ENCODE data around the gene NDUFB10.
"Not testable (repeated sequence)": the region's sequence is repeated elsewhere in the genome, so short reads cannot be mapped to it uniquely, and the experiment has no call there.

Gene NDUFB10

DNA sequence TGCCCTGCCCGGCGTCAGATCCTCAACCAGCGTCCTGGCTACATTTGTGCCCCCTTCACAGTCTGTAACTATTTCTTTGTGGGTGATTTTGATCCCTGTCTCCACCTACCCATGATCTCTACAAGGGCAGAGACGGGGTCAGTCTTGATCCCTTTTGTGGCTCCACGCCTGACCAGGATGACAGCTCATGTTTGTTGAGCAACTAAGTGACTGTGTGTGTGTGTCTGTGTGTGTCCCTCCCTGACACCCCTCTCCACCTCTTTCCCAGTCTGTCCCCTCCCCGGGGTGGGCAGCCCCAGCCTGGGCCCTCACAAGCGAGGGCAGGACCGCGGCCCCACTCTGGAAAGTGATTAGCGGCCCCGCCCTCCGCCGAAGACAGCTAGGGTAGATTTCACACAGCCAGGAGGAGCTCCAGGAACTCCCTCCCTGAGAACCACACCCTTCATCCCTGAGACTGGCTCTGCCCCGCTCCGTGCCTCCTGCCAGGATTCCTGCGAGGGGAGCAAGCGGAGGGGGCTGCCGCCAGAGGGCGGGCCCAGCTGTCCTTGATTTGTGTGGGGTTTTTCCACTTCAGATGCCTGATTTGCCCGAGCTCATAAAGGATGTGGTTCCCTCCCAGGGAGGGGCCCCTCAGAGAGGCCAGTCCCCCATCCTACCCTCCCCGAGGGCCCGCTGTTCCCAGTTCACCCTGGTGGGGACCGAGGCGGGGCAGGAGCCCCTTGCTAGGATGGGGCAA is 35.9 kb upstream of the NDUFB10 start:
- in situ Hi-C loops (cut with MboI; ENCODE audit: low sequenced_read_pairs), result no loop called here

DNA sequence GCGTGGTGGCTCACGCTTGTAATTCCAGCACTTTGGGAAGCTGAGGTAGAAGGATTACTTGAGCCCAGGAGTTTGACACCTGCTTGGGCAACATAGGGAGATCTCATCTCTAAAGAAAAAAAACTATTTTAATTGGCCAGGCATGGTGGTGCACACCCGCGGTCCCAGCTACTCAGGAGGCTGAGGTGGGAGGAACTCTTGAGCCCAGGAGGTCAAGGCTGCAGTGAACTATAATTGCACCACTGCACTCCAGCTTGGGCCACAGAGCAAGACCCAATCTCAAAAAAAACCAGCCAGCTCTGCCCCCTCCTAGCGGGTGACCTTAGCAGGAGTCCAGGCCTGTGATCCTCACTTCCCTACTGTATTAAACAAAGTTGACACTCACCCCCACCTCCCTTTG is 35.2 kb upstream of the NDUFB10 start:
- in situ Hi-C loops (cut with MboI; ENCODE audit: low sequenced_read_pairs), result no loop called here

DNA sequence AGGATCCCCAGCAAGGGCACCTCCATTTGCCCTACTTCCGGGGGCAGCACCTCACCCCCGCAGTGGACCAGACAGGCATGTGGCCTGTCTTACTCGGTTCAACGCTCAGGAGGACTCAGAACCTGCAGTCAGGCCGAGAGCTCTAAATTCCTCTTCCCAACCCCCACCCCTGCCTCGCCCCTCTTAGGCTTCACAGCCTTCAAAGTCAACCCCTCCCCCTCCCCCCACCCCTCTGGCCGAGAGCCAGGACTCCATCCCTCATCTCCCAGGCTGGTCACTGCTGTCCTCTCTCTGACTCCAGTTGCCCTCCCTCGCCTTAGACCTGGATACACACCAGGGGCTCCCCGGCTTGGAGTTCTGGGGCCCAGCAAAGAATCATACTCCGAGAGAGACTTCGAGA is 33.1 kb upstream of the NDUFB10 start:
- in situ Hi-C loops (cut with MboI; ENCODE audit: low sequenced_read_pairs), result no loop called here

DNA sequence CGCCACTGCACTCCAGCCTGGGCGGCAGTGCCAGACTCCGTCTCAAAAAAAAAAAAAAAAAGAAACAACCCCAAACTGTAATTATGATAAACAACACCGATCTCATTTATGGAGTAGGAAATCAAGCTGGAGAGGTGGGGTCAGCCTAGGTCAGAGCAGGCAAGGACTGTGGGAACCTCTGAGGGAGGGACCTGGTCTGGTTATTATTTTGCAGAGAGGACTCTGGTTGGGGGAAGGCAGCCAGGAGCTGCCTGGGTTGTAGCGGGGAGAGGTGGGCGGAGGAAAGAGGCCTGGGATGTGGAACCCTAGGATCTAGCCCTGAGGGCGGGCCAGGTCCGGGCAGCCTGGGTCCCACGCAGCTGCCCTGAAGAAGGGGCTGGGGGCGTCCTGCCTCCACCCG is 30.2 kb upstream of the NDUFB10 start:
- in situ Hi-C loops (cut with MboI; ENCODE audit: low sequenced_read_pairs), result no loop called here

DNA sequence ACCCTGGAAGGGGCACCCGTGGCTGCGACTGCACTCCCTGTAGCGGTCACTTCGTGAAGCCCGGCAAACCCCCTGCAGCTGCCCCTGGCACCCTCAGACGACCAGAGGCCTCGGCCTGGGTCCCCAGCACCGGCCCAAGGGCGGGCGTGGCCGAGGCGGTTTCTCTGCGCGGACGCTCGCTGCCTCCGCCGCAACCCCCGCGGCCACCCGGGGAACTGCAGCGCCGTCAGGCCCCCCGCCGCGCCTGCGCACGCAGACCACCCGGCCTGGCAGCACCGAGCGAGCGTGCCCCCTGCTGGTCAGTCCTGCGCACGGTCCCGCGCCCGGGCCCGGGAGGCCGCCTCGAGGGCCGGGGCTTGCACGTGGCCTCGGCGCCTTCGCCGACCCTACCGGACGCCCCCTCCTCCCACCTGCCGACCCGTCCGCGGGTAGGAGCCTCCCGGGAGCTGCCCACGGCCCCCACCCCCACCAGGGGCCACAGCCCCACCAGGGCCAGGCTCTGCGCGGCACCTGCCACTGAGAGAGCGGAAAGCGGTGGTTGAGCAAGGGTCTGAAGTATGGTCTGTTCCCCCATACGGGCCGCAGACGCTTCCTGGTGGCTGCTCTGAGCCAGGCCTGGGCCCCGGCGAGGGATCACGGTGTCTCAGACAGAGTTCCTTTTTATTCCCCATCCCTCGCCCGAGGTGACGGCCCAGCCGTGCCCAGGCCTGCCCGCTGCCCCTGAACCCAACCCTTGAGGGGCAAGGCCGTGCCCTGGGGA is 29.6 kb upstream of the NDUFB10 start:
- in situ Hi-C loops (cut with MboI; ENCODE audit: low sequenced_read_pairs), result no loop called here

DNA sequence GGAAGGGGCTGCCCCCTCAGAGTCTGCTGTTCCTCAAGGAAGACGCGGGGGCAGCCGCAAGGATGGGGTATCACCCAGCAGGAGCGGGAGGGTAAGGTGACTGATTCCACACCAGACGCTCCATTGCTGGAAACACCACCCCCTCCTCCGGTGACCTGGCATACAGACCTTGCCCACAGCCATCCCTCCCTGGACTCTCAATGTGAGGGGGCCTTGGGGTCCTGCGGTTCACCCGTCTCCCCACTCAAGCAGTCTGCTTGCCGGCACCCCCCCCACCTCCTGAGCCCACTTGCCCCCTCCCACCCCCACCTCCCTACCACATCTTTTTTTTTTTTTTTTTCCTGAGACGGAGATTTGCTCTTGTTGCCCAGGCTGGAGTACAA is 29.0 kb upstream of the NDUFB10 start:
- in situ Hi-C loops (cut with MboI; ENCODE audit: low sequenced_read_pairs), result no loop called here

DNA sequence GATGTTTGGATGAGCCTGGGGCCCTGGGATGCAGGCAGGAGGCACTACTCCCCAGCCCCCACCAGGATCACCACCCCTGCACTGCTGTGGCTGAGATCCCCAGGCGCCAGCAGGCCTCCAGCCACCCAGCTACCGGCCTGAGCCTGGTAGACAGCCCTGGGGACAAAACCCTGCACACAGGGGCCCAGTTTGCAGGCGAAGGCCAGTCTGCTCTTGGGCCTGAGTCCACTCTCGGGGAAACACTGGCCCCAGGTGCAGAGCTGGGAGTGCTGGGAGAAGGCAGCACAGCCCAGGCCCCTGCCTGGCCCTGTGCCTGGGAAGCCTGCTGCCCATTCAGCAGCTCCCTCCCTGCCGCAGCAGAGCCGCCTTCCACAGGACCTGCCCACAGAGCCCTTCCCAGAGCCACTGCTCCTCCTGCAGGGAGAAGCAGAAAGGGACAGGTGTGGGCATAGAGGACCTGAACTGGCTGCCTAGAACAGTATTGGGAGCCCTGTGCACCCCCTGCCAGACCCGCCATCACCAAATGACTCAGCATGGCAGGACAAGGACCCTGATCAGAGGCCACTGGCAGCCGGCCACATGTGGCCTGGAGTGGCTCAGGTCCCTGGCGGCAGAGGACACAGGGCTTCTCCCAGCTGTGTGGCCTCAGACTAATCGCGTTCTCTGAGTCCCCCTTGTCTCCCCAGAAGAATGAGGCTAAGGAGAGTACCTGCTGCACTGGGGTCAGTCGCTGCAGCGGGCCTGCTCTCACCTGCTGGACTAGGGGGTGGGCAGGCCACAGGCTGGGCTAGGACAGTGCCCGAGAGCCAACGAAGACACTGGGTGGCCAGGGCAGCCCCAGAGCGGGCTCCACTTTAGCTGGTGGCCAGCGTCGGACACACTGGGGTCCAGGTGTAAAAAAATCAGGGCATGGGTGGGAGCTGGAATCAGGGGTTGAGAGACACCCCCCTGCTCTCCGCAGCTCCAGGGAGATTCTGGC is 27.0 kb upstream of the NDUFB10 start:
- in situ Hi-C loops (cut with MboI; ENCODE audit: low sequenced_read_pairs), result no loop called here

DNA sequence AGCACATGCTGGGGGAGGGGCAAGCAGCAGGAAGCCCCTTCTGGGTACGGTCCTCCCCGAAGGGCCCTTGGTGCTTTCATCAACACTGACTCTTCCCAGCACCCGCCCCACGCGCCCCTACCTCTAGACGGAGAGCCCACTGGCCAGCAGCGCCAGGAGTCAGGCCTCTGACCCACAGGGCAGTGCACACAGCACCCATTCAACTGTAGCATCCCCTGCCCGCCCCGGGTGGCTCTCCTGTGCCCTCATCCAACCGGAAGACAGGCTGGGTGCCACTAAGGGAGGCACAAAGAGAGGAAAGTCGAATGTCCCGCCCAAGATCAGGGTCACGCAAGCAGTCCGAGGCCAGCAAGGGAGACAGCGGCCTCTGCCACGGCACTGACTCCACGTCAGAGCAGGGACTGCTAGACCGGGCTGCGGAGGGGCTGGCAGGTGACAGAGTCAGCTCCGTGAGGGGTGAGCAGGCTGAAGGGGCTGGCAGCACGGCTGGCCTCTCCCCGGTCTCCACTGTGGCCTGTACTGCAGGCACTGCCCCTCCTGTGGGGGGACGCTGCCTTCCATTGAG is 26.2 kb upstream of the NDUFB10 start:
- in situ Hi-C loops (cut with MboI; ENCODE audit: low sequenced_read_pairs), result no loop called here

DNA sequence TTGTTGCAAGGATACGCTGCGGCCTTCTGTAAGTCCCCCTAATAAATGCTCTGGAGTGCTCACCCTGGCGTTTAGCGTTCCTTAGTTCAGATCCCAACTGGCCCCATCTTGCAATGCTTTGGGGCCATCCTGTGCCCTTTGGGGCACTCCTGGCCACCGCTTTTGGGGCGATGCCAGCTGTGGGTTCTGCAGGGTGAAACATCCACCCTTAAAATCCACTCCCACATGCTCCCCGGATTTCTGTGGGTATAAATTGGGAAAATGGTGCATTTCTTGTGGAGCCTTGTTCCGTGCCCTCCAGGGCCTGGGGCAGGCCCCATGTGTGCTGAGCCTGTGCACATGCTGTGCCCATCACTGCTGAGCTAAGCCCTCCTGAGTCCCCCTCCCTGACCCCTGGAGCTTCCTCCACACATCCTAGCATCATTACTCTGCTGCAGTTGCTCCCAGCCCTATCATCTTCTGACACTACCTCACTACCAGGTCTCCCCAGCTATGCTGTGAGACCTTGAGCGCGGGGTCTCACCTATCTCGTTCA is 22.3 kb upstream of the NDUFB10 start:
- in situ Hi-C loops (cut with MboI; ENCODE audit: low sequenced_read_pairs), result no loop called here

DNA sequence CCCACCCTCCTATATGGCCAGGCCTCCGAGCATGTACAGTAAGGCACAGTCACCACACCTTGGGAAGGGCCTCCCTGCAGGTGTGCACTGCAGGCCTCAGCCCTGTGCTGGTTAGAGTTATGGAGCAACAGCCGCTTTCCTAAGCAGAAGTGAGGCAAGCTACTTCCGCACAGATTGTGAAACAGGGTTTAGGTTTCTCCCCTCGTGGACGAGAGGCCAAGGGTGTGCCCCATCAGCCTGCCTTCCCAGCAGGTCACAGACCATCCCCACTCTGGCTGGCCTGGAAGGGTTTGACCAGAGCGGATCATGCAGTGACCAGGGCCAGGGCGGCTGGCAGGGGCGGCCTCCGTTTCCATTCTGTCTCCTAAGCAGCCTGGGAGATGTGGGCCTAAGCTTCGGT is 21.0 kb upstream of the NDUFB10 start:
- in situ Hi-C loops (cut with MboI; ENCODE audit: low sequenced_read_pairs), result no loop called here

DNA sequence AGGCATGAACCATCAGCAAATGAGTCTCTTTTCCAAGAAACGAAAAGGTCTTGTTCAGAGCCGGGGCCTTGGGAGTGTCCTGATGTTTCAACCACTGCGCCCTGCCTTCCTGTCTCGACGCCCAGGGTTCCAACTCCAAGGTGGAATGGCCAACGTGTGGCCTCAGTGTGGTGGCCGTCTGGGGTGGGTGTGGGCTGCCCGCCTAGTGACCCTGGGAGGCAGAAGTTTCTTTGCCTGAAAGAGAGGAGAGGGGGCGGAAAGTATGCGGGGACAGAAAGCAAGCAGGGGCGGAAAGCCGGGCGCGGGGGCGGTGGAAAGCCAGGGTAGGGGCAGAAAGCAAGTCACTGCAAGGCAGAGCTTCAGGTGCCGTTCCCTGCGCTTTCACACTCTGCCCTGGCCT is 20.4 kb upstream of the NDUFB10 start:
- in situ Hi-C loops (cut with MboI; ENCODE audit: low sequenced_read_pairs), result no loop called here

DNA sequence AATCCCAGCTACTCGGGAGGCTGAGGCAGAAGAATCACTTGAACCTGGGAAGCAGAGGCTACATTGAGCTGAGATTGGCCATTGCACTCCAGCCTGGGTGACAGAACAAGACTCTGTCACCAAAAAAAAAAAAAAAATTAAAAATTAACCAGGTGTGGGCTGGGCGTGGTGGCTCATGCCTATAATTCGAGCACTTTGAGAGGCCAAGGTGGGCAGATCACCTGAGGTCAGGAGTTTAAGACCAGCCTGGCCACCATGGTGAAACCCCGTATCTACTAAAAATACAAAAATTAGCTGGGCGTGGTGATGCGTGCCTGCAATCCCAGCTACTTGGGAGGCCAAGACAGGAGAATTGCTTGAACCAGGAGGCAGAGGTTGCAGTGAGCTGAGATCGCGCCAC is 19.5 kb upstream of the NDUFB10 start:
- in situ Hi-C loops (cut with MboI; ENCODE audit: low sequenced_read_pairs), result not testable (repeated sequence)

DNA sequence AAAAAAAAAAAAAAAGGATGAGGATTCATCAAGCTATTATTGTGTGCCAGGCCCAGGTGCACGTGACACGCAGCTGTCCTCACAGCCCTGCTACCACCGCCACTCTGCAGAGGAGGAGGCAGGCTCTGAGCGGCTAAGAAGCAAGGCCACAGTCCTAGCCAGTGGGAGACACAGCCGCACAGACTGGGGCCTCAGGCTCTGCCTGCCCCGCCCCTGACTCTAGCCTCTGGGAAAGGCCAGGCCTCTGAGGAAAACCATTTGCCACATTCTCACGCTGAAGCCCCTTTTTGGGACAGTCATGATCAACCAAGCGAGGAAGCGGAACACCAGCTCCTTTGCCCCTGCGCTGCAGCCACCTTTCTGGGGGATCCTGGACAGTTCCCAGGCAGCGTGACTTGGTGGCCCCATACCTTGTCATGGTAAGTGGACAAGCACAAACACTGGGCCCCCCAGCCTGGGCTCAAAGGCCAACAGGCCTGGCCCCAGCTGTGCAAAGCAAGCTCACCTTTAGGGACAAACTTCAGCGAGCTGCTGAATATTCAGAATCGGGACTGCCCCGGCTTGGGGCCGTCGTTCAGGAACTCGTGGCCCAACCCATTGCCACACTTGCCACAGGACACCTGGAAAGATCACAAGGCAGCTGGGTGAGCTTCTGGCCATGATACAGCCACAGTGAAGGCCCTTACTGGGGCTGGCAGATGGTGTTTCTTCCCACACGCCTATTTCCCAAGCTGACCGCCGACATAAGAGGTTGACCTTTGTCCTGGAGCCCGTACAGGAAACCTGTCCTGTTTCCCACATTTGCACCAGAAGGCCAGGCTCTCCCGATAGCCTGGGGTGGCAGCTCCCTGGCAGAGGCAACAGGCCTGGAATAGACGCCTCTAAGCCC is 18.8 kb upstream of the NDUFB10 start:
- in situ Hi-C loops (cut with MboI; ENCODE audit: low sequenced_read_pairs), result no loop called here

DNA sequence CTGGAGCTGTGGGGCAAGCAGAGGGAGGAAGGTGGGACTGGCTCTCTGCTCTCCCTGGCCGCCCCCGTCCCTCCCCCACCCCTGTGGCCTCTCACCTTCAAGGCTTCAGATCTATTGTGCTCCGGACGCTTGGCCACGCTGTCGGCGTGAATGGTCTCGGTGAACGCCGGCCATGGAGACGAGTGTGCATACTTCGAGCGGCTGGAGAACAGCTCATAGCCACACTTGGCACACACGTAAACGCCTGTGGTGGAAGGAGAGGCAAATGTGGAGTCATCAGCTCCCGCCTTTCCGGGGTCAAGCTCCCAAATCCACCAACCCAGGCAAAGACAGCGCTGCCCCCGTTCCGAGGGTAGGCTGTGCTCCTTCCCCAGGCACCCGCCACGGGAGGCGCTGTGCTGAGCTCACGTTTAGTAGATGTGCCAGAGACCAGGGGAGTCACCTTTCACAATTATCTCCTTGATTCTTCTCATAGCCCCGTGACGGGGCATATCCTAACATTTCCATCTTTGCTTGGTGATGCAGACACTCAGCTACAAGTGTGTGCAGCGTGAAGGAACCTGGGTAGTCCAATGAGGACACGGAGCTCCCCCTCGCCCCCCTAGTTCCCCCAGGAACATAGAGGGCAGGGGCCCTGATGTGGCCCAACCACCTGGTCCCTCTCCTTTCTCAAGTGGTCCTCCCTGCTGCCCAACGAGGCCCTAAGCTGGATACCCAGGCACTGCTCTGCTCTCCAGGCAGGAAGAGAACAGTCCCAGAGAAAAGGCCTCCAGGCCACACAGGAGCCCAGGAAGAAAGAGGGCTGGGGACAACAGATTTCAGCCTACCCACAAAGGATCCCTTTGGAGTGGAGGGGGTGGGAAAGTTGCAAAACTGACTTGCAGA is 17.9 kb upstream of the NDUFB10 start:
- in situ Hi-C loops (cut with MboI; ENCODE audit: low sequenced_read_pairs), result no loop called here

DNA sequence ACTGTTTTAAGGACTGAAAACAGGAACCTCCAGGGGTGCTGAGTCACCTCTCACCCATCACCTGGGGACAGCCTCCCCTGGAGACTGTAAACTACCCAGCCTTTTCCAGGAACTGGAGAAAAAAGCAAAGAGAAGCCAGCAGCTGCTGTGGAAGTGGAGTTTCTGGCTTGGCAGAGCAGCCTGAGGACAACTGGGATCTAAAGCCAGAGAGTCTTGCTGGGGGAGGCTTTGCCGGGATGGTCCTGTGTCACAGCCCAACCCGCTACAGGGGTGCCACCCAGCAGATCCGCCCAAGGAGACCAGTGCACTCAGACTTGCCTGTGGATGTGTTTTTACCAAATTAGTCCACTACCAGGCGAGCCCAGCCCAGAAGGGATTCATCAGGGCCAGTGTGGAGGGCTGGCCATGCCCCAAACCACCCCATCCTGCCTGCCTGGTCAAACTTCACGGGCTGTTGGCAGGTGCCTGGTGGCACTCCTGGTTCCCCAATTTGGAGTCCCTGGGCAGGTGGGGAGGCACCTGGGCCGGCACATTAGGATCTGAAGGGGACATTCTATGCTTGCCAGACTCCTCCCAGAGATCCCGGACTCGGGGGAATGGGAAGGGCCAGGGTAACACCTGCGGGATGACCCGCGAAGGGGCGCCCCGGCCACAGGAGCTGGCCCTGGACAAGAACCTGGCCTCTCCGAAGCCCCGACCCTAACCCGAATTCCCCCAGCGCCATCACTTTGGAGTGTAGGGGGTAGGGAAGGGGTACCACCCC is 17.1 kb upstream of the NDUFB10 start:
- in situ Hi-C loops (cut with MboI; ENCODE audit: low sequenced_read_pairs), result no loop called here

DNA sequence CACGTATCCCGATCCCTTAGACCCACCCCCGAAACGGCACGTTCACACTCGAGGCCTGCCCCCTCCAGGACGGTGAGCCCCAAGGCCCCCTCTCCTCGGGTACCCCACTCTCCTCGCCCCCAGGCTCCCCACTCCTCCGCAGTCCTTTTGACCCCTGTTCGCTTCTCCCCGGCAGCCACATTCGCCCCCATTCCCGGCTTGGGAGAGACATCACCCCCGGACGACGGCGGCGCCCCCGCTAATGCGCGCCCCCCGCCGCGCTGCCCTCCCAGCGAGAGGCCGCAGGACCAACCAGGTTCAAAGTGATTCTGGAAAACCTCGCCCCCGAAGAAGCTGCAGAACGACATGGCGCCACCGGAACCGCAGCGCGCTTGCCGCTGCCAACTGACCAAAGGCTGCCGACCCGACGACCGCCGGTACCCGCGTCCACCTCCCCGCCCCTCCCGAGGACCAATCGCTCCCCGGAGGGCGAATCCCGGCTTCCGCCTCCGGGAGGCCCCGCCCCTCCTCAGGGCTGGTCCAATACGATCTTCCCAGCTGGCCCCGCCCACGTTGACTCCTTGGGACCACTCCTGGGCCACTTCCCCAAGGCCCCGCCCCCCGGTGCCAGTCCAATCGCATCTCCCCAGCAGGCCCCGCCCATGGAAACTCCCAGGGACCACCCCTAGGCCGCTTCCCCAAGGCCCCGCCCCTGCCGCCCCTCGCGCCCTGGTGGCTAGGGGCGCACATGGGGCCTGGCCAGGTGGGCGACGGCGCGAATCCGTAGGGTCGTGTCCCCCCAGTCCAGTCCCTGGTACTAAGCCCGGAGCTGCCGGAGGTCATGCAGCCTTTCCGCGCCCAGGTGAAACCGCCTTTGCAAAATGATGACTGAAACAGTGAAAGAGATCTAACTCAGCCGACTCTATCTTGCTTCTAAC is 16.3 kb upstream of the NDUFB10 start, which contains the start of gene MSRB1:
Gene MSRB1 (minus strand): TSS at position 390 of the 917 bp plus-strand sequence. CDS start 43 bp downstream, at position 347.
- in situ Hi-C loops (cut with MboI; ENCODE audit: low sequenced_read_pairs), result no loop called here

DNA sequence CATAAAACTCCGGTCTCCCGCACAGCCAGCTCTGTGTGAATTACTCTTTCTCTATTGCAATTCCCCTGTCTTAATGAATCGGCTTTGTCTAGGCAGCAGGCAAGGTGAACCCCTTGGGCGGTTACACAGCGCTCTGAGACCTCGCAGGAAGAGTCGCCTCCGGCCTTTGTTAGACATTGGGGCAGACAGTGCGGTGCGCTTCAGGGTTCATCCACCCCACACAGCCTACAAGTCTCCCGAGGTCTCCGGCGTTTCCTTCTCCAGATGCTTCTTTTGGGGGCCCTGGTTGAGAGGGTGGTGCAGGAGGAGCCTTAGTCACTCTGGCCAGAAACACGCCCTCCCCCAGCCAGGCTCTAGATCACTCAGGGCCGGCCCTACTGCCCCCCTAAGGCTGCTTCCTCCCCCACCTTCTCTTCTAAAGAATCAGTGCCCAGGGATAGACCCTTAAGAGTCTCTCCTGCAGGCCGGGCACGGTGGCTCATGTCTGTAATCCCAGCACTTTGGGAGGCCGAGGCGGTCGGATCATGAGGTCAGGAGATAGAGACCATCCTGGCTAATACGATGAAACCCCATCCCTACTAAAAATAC is 14.6 kb upstream of the NDUFB10 start:
- in situ Hi-C loops (cut with MboI; ENCODE audit: low sequenced_read_pairs), result no loop called here

Data from HL-60/S4 treated with retinoic acid at 250 ng/mL for 4 days and 3 days (cell line).